Measurements from ENCODE around the gene SALL3.

SALL3 gene

GRCh38 chr18:78970774-78971333 lies 8.8 kb upstream of the SALL3 start:
- no peak overlapping the region for H2AFZ ChIP-seq (ENCODE audit: low read depth)
- H3K9ac ChIP-seq: no peak overlapping the region
- TF ChIP-seq, protein P1, sequence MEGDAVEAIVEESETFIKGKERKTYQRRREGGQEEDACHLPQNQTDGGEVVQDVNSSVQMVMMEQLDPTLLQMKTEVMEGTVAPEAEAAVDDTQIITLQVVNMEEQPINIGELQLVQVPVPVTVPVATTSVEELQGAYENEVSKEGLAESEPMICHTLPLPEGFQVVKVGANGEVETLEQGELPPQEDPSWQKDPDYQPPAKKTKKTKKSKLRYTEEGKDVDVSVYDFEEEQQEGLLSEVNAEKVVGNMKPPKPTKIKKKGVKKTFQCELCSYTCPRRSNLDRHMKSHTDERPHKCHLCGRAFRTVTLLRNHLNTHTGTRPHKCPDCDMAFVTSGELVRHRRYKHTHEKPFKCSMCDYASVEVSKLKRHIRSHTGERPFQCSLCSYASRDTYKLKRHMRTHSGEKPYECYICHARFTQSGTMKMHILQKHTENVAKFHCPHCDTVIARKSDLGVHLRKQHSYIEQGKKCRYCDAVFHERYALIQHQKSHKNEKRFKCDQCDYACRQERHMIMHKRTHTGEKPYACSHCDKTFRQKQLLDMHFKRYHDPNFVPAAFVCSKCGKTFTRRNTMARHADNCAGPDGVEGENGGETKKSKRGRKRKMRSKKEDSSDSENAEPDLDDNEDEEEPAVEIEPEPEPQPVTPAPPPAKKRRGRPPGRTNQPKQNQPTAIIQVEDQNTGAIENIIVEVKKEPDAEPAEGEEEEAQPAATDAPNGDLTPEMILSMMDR (conservative IDR thresholded peaks at IDR 0.05; ENCODE audit: low read depth, low read length): no peak
- no peaks in the 10 kb centered on the region for H3K27me3 ChIP-seq (ENCODE audit: insufficient read depth, low read depth)
- H3K4me2 ChIP-seq: no peak overlapping the region
- no peaks in the 10 kb centered on the region for H3K79me2 ChIP-seq (ENCODE audit: insufficient read depth, low read depth)
- H3K4me1 ChIP-seq (ENCODE audit: low read depth, poor library complexity, severe bottlenecking): no peaks in the 10 kb centered on the region
- no peak overlapping the region for H3K4me3 ChIP-seq (IDR thresholded peaks at IDR 0.05; ENCODE audit: insufficient read depth, low read depth, low read length)
- no peaks in the 10 kb centered on the region for H4K20me1 ChIP-seq (ENCODE audit: insufficient read depth)
- H3K36me3 ChIP-seq (ENCODE audit: insufficient read depth): no peaks in the 10 kb centered on the region
- no peak overlapping the region for H3K27ac ChIP-seq

DNA sequence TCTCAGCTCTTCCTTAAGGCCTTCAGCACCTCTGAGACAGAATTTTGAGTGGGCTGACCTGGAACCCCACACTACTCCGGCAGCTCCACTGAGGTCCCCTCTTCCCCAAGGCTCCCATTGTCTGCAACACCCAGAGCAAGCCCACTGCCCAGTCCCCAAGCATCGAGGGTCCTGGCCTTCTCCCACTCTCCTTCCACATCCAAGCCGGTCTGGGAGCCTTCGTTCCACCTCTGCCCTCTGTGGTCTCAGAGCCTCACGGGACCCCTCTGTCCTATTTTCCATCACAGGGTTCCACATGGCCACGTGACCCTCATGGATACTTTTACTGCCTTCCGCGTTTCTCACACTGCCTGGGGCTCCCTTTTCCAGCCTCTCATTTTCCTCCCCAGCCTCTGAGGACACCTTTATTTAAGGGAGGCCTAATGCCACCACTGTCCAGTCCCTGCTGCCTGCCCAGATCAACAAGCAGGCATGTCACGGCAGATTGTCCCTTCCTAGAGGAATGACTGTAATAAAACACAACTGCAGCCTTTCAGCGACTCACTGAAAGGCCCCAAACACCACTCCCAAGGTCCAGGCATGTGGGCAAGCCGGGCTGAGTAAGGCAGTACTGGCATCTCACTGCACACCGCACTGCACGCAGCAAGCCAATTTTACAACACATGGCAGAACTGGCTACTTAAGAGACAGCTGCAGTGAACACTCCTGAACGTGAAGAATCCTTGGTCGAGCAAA lies 7.9 kb upstream of the SALL3 start:
- TF ChIP-seq, protein P1 (conservative IDR thresholded peaks at IDR 0.05; ENCODE audit: low read depth, low read length): no peak
- no peak overlapping the region for H2AFZ ChIP-seq (ENCODE audit: low read depth)
- H3K79me2 ChIP-seq (ENCODE audit: insufficient read depth, low read depth): no peaks in the 10 kb centered on the region
- H3K27me3 ChIP-seq (ENCODE audit: insufficient read depth, low read depth): no peaks in the 10 kb centered on the region
- no peaks in the 10 kb centered on the region for H4K20me1 ChIP-seq (ENCODE audit: insufficient read depth)
- no peaks in the 10 kb centered on the region for H3K36me3 ChIP-seq (ENCODE audit: insufficient read depth)
- no peak overlapping the region for H3K9ac ChIP-seq
- no peak overlapping the region for H3K4me2 ChIP-seq
- H3K4me3 ChIP-seq (IDR thresholded peaks at IDR 0.05; ENCODE audit: insufficient read depth, low read depth, low read length): no peak overlapping the region
- no peak overlapping the region for H3K27ac ChIP-seq
- no peaks in the 10 kb centered on the region for H3K4me1 ChIP-seq (ENCODE audit: low read depth, poor library complexity, severe bottlenecking)

- H3K4me2 ChIP-seq: no peak overlapping the region
- no peaks in the 10 kb centered on the region for H3K79me2 ChIP-seq (ENCODE audit: insufficient read depth, low read depth)
- H3K4me1 ChIP-seq (ENCODE audit: low read depth, poor library complexity, severe bottlenecking): no peaks in the 10 kb centered on the region
- no peaks in the 10 kb centered on the region for H3K27me3 ChIP-seq (ENCODE audit: insufficient read depth, low read depth)
- TF ChIP-seq, protein P1 (conservative IDR thresholded peaks at IDR 0.05; ENCODE audit: low read depth, low read length): no peak
- H3K27ac ChIP-seq: no peak overlapping the region
- H3K4me3 ChIP-seq (IDR thresholded peaks at IDR 0.05; ENCODE audit: insufficient read depth, low read depth, low read length): no peak overlapping the region
- no peak overlapping the region for H2AFZ ChIP-seq (ENCODE audit: low read depth)
- H4K20me1 ChIP-seq (ENCODE audit: insufficient read depth): no peaks in the 10 kb centered on the region
- H3K36me3 ChIP-seq (ENCODE audit: insufficient read depth): no peaks in the 10 kb centered on the region
- H3K9ac ChIP-seq: no peak overlapping the region
Measured at GRCh38 chr18:78972385-78972918, 7.2 kb upstream of the SALL3 start.

GRCh38 chr18:78972930-78973331 lies 6.7 kb upstream of the SALL3 start:
- TF ChIP-seq, protein P1 (conservative IDR thresholded peaks at IDR 0.05; ENCODE audit: low read depth, low read length): no peak
- H3K4me2 ChIP-seq: no peak overlapping the region
- no peak overlapping the region for H3K4me3 ChIP-seq (IDR thresholded peaks at IDR 0.05; ENCODE audit: insufficient read depth, low read depth, low read length)
- H3K9ac ChIP-seq: no peak overlapping the region
- no peak overlapping the region for H3K27ac ChIP-seq
- no peaks in the 10 kb centered on the region for H3K79me2 ChIP-seq (ENCODE audit: insufficient read depth, low read depth)
- no peaks in the 10 kb centered on the region for H3K4me1 ChIP-seq (ENCODE audit: low read depth, poor library complexity, severe bottlenecking)
- no peaks in the 10 kb centered on the region for H3K36me3 ChIP-seq (ENCODE audit: insufficient read depth)
- no peak overlapping the region for H2AFZ ChIP-seq (ENCODE audit: low read depth)
- no peaks in the 10 kb centered on the region for H3K27me3 ChIP-seq (ENCODE audit: insufficient read depth, low read depth)
- H4K20me1 ChIP-seq (ENCODE audit: insufficient read depth): no peaks in the 10 kb centered on the region

All from KMS-11 (cell line).